ENCODE measurements around the gene TST. TPM values are rescaled to one million over a fixed set of nuclear protein-coding genes. Genes with fewer than 3 reads are reported as not detected.

Gene TST
- total and polyA plus RNA-seq, 2 of the 8 experiments (the other 6 are each of a cell fraction or from before 2014, with no cell fraction given): 22.6 to 61.6 TPM

DNA sequence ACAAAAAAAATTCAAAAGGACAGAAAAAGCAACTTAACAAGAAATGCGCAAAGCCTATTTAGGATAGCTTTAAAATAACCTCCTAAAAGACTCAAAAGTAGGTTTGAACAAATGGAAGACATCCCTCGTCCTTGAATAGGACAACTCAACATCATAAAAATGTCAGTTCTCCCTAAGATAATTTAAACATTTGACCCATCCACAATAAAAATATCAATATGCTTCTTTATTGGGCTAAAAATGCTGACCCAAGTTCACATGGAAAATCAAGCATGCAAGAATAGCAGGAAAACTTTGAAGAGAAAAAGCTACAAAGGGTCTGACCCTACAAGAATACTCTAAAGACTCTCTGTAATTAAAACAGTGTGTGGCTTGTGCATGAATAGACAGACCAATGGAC, 20.2 kb upstream of the TST start:
- H3K4ac ChIP-seq (replicated peaks; ENCODE audit: insufficient read length, low read depth, low read length): no peak overlapping the region
- H2AFZ ChIP-seq (ENCODE audit: low read length): no peak overlapping the region
- DNase-seq (ENCODE audit: low read depth in 1 of 2, low spot score in 2 of 2) (no peak), FAIRE-seq (no peak)
- H3K9me3 ChIP-seq (ENCODE audit: insufficient read depth in 2 of 2, low read depth in 1 of 2, low read length in 1 of 2): no peaks in the 10 kb centered on the region
- H3K79me2 ChIP-seq (ENCODE audit: control insufficient read depth in 1 of 2, insufficient read depth in 2 of 2, low read length in 2 of 2): no peaks in the 10 kb centered on the region
- peaks cover 0 to 11% (median 0%) of the 10 kb centered on the region in 4 experiments; a peak in 2 of 7 replicates for H3K27me3 ChIP-seq (replicated peaks in 1 of 4; ENCODE audit: control insufficient read depth in 3 of 4, extremely low read depth in 1 of 4, insufficient read depth in 3 of 4, low read length in 3 of 4)
- H3K36me3 ChIP-seq (ENCODE audit: control insufficient read depth in 2 of 4, insufficient read depth in 4 of 4, low read length in 3 of 4): no peaks in the 10 kb centered on the region
- no peak overlapping the region for H4K91ac ChIP-seq (replicated peaks; ENCODE audit: insufficient read length, low read length)
- H2BK12ac ChIP-seq (ENCODE audit: low read depth, low read length): no peak overlapping the region
- H3K18ac ChIP-seq (ENCODE audit: extremely low read depth, low read length): no peak overlapping the region
- no peak overlapping the region for H3K27ac ChIP-seq (ENCODE audit: low read depth, low read length)
- H3K4me3 ChIP-seq (ENCODE audit: extremely low read depth in 1 of 4, insufficient read depth in 2 of 4, low read depth in 3 of 4, low read length in 4 of 4): no peak overlapping the region
- H3K56ac ChIP-seq (replicated peaks; ENCODE audit: insufficient read length, low read depth, low read length): no peak overlapping the region
- H3K14ac ChIP-seq (ENCODE audit: insufficient read length): no peak overlapping the region
- H4K20me1 ChIP-seq (replicated peaks in 1 of 2; ENCODE audit: control insufficient read depth in 1 of 2, insufficient read depth in 2 of 2, low read length in 2 of 2): no peaks in the 10 kb centered on the region
- H3K9ac ChIP-seq (replicated peaks in 1 of 4; ENCODE audit: extremely low read depth in 1 of 4, low read depth in 3 of 4, low read length in 3 of 4): no peak overlapping the region
- no peak overlapping the region for H2BK120ac ChIP-seq (replicated peaks; ENCODE audit: low read depth, low read length)
- no peak overlapping the region for H4K5ac ChIP-seq (ENCODE audit: insufficient read length, low read depth, low read length)
- WGBS, 2 experiments (ENCODE audit: extremely low coverage in 1 of 2, insufficient coverage in 1 of 2, insufficient read length in 1 of 2, insufficient replicate concordance in 2 of 2, low coverage in 1 of 2, low lambda C conversion rate in 2 of 2, missing lambda C conversion rate in 1 of 2): 91% methylated on average over 2 of the region's 2 CpGs; no CpG with 5 or more reads in 1 of the 2 experiments
- H3K23me2 ChIP-seq (ENCODE audit: low read depth, low read length): no peaks in the 10 kb centered on the region
- no peak overlapping the region for H2AK5ac ChIP-seq (ENCODE audit: low read depth, low read length)
- H2BK15ac ChIP-seq (ENCODE audit: low read length): no peak overlapping the region
- no peak overlapping the region for H2BK20ac ChIP-seq (ENCODE audit: low read length)
- H2BK5ac ChIP-seq (ENCODE audit: low read depth, low read length): no peak overlapping the region
- CTCF ChIA-PET (ENCODE audit: partially characterized antibody): interaction anchor here (0.7 to 1.6 kb wide), 5 partner anchors 9 to 39 kb away, joined by 3 to 4 read pairs (median 3); no protein-coding TSS in a partner anchor
- H3K79me1 ChIP-seq (ENCODE audit: low read depth, low read length): no peaks in the 10 kb centered on the region
- H3K23ac ChIP-seq (ENCODE audit: insufficient read length): no peak overlapping the region
- peaks cover 0 to 3% (median 1%) of the 10 kb centered on the region in 4 experiments; a peak in 2 of 7 replicates for H3K4me1 ChIP-seq (replicated peaks in 1 of 4; ENCODE audit: control insufficient read depth in 3 of 4, insufficient read depth in 4 of 4, low read length in 3 of 4)
- POLR2A ChIA-PET (ENCODE audit: partially characterized antibody): no interaction called here
- H3K4me2 ChIP-seq (ENCODE audit: insufficient read depth in 1 of 2, low read depth in 2 of 2, low read length in 2 of 2): no peak overlapping the region
- no peak overlapping the region for H4K8ac ChIP-seq (ENCODE audit: extremely low read depth, insufficient read depth, low read length)
- no peak for TF ChIP-seq ZNF274 (IDR thresholded peaks at IDR 0.05; ENCODE audit: borderline replicate concordance, extremely low read depth, low read length)
- TF ChIP-seq TAF7 (optimal IDR thresholded peaks at IDR 0.05; ENCODE audit: borderline replicate concordance, low read depth, low read length): no peak
- no peak for TF ChIP-seq CBX8 (IDR thresholded peaks at IDR 0.05; ENCODE audit: borderline replicate concordance, low read depth, low read length)

All from H1 (cell line).